ENCODE data around the gene PCNT. TPM values are rescaled to one million over a fixed set of nuclear protein-coding genes. Genes with fewer than 3 reads are reported as not detected.

Gene PCNT
- total RNA-seq, 1 donor from 2014 or later: 53.3 TPM

DNA sequence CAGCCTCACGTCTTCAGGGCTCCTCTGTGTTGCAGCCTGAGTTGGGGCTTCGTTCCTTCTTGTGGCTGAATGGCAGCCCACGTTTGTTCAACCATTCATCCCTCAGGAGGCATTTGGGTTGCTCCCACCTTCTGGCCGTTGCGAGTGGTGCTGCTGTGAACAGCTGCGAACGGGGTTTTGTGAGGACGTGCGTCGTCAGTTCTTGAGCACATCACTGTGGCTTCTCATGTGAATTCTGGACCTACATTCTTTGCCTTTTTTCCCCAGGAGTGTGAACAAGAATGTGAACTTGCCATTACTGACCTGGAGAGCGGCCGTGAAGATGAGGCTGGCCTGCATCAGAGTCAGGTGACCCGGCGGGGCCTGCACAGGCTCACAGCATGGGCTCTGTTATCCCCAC lies 21.9 kb downstream of the PCNT start:
- no peak overlapping the region for H3K27ac Mint-ChIP-seq
- no peak for DNase-seq (ENCODE audit: low spot score, unreplicated experiment)
- no peak overlapping the region for H3K4me3 Mint-ChIP-seq (ENCODE audit: low read depth)
- H3K27me3 Mint-ChIP-seq: no peaks in the 10 kb centered on the region
- TF ChIP-seq, protein P1, sequence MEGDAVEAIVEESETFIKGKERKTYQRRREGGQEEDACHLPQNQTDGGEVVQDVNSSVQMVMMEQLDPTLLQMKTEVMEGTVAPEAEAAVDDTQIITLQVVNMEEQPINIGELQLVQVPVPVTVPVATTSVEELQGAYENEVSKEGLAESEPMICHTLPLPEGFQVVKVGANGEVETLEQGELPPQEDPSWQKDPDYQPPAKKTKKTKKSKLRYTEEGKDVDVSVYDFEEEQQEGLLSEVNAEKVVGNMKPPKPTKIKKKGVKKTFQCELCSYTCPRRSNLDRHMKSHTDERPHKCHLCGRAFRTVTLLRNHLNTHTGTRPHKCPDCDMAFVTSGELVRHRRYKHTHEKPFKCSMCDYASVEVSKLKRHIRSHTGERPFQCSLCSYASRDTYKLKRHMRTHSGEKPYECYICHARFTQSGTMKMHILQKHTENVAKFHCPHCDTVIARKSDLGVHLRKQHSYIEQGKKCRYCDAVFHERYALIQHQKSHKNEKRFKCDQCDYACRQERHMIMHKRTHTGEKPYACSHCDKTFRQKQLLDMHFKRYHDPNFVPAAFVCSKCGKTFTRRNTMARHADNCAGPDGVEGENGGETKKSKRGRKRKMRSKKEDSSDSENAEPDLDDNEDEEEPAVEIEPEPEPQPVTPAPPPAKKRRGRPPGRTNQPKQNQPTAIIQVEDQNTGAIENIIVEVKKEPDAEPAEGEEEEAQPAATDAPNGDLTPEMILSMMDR (IDR thresholded peaks at IDR 0.05; ENCODE audit: unreplicated experiment): no peak
- H3K9me3 Mint-ChIP-seq (ENCODE audit: low read depth): no peaks in the 10 kb centered on the region
- peaks cover 11% of the 10 kb centered on the region for H3K36me3 Mint-ChIP-seq (ENCODE audit: insufficient read depth)
- no peaks in the 10 kb centered on the region for H3K4me1 Mint-ChIP-seq (ENCODE audit: low read depth)

DNA sequence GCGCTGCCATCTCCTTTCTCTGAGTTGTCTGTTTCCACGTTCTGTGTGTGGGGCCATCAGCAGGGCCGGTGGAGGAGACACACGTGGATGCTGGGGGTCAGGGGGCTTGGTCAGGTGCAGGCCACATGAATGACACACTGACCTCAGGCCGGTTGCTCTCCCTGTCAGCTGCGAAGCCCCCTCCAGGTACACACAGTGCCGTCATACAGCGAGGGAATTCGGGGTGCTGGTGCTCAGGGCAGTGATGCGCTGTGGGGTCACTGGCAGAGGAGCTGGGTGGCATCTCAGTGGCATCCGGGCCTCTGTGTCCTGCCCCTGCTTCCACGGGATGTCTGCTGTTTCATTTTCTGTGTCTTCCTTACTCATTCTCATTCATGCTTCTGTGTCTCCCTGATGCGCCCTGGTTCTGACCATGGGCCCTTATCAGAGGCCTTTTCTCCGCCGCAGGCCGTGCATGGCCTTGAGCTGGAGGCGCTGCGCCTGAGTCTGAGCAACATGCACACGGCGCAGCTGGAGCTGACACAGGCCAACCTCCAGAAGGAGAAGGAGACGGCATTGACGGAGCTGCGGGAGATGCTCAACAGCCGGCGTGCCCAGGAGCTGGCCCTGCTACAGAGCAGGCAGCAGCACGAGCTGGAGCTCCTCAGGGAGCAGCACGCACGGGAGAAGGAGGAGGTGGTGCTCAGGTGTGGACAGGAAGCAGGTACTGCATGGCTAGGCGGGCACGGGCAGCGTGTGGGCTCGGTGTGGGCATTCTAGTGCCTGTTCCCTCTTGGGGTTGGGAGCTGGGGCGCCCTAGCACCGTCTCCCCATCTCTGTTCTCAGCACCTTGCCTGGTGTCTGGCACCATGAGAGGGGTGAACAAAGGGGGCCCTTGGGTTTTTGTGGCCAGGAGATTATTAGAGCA lies 22.6 kb downstream of the PCNT start:
- Mint-ChIP-seq H3K4me1 (ENCODE audit: low read depth) (no peaks in the 10 kb centered on the region), H3K27me3 (no peaks in the 10 kb centered on the region), H3K9me3 (ENCODE audit: low read depth) (no peaks in the 10 kb centered on the region), H3K4me3 (ENCODE audit: low read depth) (no peak overlapping the region), H3K36me3 (ENCODE audit: insufficient read depth) (peaks cover 11% of the 10 kb centered on the region), H3K27ac (no peak overlapping the region)
- no peak for DNase-seq (ENCODE audit: low spot score, unreplicated experiment)
- TF ChIP-seq, protein P1 (IDR thresholded peaks at IDR 0.05; ENCODE audit: unreplicated experiment): no peak

DNA sequence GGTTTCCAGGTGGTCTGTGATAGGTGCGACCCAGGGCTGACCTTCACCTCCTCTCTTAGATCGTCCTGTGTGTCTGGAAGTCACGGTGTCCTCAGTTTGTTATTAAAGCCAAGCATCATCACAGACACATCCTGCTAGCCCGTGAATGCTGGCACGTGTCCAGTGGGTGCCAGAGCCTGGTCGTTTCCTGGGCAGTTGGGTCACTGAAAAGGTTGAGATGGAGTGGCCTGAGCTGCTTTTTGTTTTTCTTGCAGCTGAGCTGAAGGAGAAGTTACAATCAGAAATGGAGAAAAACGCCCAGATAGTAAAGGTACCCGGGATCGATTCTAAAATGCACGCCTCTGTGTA lies 23.2 kb downstream of the PCNT start:
- no peaks in the 10 kb centered on the region for H3K27me3 Mint-ChIP-seq
- TF ChIP-seq, protein P1 (IDR thresholded peaks at IDR 0.05; ENCODE audit: unreplicated experiment): no peak
- H3K27ac Mint-ChIP-seq: peak overlapping the region; percentile 52
- no peak for DNase-seq (ENCODE audit: low spot score, unreplicated experiment)
- no peaks in the 10 kb centered on the region for H3K9me3 Mint-ChIP-seq (ENCODE audit: low read depth)
- H3K36me3 Mint-ChIP-seq (ENCODE audit: insufficient read depth): peaks cover 11% of the 10 kb centered on the region
- no peaks in the 10 kb centered on the region for H3K4me1 Mint-ChIP-seq (ENCODE audit: low read depth)
- H3K4me3 Mint-ChIP-seq (ENCODE audit: low read depth): no peak overlapping the region

DNA sequence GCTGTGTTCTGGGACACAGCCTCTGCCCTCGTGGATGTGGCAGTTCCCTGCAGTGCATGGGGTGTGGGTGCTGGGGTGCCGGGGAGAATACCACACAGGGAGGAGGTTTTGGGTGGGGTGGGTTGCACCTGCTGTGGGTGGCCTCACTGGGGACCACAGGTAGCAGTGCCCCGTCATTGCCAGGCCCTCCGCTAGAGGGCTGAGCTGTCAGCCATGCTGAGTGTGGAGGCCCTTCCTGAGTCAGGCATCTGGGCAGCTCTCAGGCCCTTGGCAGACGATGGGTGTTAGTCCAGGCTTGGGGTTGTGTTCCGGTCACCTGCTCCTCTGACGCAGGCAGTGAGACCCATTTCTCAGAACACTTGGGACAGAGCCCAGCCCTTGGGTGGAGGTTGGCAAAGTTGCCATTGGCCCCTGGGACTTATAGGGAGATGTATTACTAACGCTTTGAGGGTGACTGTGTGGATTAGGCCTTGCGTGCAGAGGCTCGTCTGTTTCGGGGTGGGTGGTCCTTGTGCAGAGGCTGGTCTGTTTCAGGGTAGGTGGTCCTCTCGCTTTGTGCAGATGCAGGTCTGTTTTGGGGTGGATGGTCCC lies 23.9 kb downstream of the PCNT start:
- DNase-seq (ENCODE audit: low spot score, unreplicated experiment): no peak
- peaks cover 9% of the 10 kb centered on the region for H3K36me3 Mint-ChIP-seq (ENCODE audit: insufficient read depth)
- no peaks in the 10 kb centered on the region for H3K27me3 Mint-ChIP-seq
- TF ChIP-seq, protein P1 (IDR thresholded peaks at IDR 0.05; ENCODE audit: unreplicated experiment): peak; percentile 14
- H3K27ac Mint-ChIP-seq: no peak overlapping the region
- no peaks in the 10 kb centered on the region for H3K4me1 Mint-ChIP-seq (ENCODE audit: low read depth)
- H3K9me3 Mint-ChIP-seq (ENCODE audit: low read depth): no peaks in the 10 kb centered on the region
- H3K4me3 Mint-ChIP-seq (ENCODE audit: low read depth): no peak overlapping the region

DNA sequence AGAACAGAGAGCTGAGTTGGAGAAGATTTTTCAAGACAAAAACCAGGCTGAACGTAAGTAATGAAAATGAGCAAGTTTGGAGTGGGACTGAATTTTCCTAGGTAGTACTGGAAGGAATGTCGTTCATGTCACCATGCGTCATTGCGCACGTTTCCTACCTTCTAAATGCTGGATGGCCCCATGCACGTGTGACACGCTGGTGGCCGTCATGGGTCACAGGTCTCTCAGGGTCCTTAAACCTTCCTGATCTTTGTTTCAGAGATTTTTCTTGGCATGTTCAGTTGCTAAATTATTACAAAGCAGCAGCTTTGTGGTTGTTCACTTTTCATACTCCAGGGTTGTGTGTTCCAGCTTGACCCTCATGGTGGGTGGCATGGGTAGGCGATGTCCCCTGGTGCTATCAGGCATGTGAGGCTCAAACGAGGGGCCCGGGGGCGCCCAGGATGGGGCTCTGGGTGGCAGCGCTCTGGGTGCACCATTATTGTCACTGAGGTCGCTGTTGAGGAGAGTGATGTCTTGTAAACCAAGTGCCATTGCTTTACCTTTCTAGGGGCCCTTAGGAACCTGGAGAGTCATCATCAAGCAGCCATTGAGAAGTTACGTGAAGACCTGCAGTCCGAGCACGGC lies 25.3 kb downstream of the PCNT start:
- no peak for DNase-seq (ENCODE audit: low spot score, unreplicated experiment)
- TF ChIP-seq, protein P1 (IDR thresholded peaks at IDR 0.05; ENCODE audit: unreplicated experiment): no peak
- H3K36me3 Mint-ChIP-seq (ENCODE audit: insufficient read depth): peaks cover 11% of the 10 kb centered on the region
- H3K9me3 Mint-ChIP-seq (ENCODE audit: low read depth): no peaks in the 10 kb centered on the region
- no peaks in the 10 kb centered on the region for H3K27me3 Mint-ChIP-seq
- no peak overlapping the region for H3K27ac Mint-ChIP-seq
- H3K4me1 Mint-ChIP-seq (ENCODE audit: low read depth): no peaks in the 10 kb centered on the region
- H3K4me3 Mint-ChIP-seq (ENCODE audit: low read depth): no peak overlapping the region
